AG10803 (cell line): ENCODE measurements around the gene CCNH.

ENCODE experiments used
- DNase-seq: peaks from one replicate; pipeline ENCODE4 v3.0.0; 2010; ENCODE audit warnings: low read depth
- H3K4me3 ChIP-seq: 2 replicates; pipeline ENCODE4 v1.5.1; 2011; ENCODE audit warnings: mild to moderate bottlenecking, low read length, control low read depth
- TF ChIP-seq, protein P1 (sequence below): conservative IDR thresholded peaks from 2 replicates; pipeline ENCODE4 v1.5.1; 2011; ENCODE audit warnings: mild to moderate bottlenecking, low read length, control low read depth, inconsistent platforms

The CCNH gene

GRCh38 chr5:87435144-87435694 is 22.5 kb upstream of the CCNH start:
- TF ChIP-seq, protein P1, sequence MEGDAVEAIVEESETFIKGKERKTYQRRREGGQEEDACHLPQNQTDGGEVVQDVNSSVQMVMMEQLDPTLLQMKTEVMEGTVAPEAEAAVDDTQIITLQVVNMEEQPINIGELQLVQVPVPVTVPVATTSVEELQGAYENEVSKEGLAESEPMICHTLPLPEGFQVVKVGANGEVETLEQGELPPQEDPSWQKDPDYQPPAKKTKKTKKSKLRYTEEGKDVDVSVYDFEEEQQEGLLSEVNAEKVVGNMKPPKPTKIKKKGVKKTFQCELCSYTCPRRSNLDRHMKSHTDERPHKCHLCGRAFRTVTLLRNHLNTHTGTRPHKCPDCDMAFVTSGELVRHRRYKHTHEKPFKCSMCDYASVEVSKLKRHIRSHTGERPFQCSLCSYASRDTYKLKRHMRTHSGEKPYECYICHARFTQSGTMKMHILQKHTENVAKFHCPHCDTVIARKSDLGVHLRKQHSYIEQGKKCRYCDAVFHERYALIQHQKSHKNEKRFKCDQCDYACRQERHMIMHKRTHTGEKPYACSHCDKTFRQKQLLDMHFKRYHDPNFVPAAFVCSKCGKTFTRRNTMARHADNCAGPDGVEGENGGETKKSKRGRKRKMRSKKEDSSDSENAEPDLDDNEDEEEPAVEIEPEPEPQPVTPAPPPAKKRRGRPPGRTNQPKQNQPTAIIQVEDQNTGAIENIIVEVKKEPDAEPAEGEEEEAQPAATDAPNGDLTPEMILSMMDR, result no peak
- no peak overlapping the region for H3K4me3 ChIP-seq
- DNase-seq, result no peak

- no peak overlapping the region for H3K4me3 ChIP-seq
- TF ChIP-seq, protein P1, result no peak
- no peak for DNase-seq
Measured at GRCh38 chr5:87434461-87434860, 21.7 kb upstream of the CCNH start.

DNA sequence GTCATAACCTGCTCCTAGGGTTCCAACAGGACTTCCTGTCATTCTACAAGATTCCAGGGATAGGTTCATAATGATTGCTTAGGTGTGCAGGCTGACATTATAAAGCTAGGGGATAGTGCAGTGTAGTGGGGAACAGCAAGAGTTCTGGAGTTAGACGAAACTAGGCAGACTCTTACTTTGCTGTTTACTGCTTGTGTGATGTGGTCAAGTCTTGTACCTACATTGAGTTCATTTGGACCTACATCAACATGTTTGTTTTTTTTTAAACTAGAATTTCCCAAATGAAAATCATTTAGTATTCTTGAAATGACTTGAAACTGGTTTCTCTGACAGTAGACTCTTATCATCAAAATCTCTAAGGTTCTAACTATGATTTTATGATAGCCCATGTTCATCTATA is 21.2 kb upstream of the CCNH start:
- H3K4me3 ChIP-seq, result no peak overlapping the region
- TF ChIP-seq, protein P1, result no peak
- no peak for DNase-seq

DNA sequence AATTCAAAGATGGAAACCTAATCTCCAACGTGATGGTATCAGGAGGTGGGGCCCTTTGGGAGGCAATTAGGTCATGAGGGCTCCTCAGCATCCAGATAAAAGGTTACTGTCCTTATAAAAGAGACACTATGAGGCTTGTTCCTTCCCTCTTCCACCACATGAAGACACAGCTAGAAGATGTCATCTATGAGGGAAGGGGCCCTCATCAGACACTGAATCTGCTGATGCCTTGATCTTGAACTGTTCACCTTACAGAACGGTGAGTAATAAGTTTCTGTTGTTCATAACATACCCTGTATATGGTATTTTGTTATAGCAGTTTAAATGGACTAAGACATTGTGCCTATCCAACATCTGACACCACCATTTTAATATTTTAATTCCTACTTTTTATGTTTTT is 19.7 kb upstream of the CCNH start:
- TF ChIP-seq, protein P1, result no peak
- no peak overlapping the region for H3K4me3 ChIP-seq
- no peak for DNase-seq

GRCh38 chr5:87430863-87431457 is 18.2 kb upstream of the CCNH start:
- TF ChIP-seq, protein P1, result no peak
- no peak overlapping the region for H3K4me3 ChIP-seq
- DNase-seq, result no peak

- no peak for DNase-seq
- no peak overlapping the region for H3K4me3 ChIP-seq
- TF ChIP-seq, protein P1, result no peak
Measured at GRCh38 chr5:87423755-87424154, 11.0 kb upstream of the CCNH start.

GRCh38 chr5:87421307-87421706 is 8.6 kb upstream of the CCNH start:
- H3K4me3 ChIP-seq, result no peak overlapping the region
- TF ChIP-seq, protein P1, result no peak
- DNase-seq, result no peak
